KMS-11 (cell line): ENCODE data around the gene TMEM183A.

Source experiments
- H2AFZ ChIP-seq: fragments of 200-600 bp; sonication (generic); 2 replicates; pipeline ENCODE4 v1.6.1; 2016; ENCODE audit warnings: antibody characterized with exemption, mixed run types, low read depth
- H3K27ac ChIP-seq: fragments of 200-600 bp; sonication (generic); 2 replicates; pipeline ENCODE4 v1.6.1; 2016; ENCODE audit warnings: mild to moderate bottlenecking, mixed run types
- H3K27me3 ChIP-seq: fragments of 200-600 bp; sonication (generic); 2 replicates; pipeline ENCODE4 v1.6.1; 2017; ENCODE audit warnings: mild to moderate bottlenecking, low read depth, mixed run types, moderate library complexity; ENCODE audit not compliant: insufficient read depth
- H3K36me3 ChIP-seq: fragments of 200-600 bp; sonication (generic); 2 replicates; pipeline ENCODE4 v1.6.1; 2017; ENCODE audit warnings: mild to moderate bottlenecking, mixed run types; ENCODE audit not compliant: insufficient read depth
- H3K4me1 ChIP-seq: fragments of 200-600 bp; sonication (generic); 2 replicates; pipeline ENCODE4 v1.6.1; 2016; ENCODE audit warnings: mild to moderate bottlenecking, low read depth, mixed run types; ENCODE audit not compliant: poor library complexity, severe bottlenecking
- H3K4me2 ChIP-seq: fragments of 200-600 bp; sonication (generic); 2 replicates; pipeline ENCODE4 v1.7.0; 2016; ENCODE audit warnings: mild to moderate bottlenecking, mixed run types
- H3K4me3 ChIP-seq: fragments of 200-600 bp; sonication (generic); IDR thresholded peaks from 2 replicates; pipeline ENCODE4 v1.6.1; 2017; ENCODE audit warnings: low read depth, low read length, mixed read lengths; ENCODE audit not compliant: insufficient read depth
- H3K79me2 ChIP-seq: fragments of 200-600 bp; sonication (generic); 2 replicates; pipeline ENCODE4 v1.6.1; 2016; ENCODE audit warnings: low read depth, mixed run types; ENCODE audit not compliant: insufficient read depth
- H3K9ac ChIP-seq: fragments of 200-600 bp; sonication (generic); 2 replicates; pipeline ENCODE4 v1.6.1; 2016; ENCODE audit warnings: mild to moderate bottlenecking, mixed run types
- H4K20me1 ChIP-seq: fragments of 200-600 bp; sonication (generic); 2 replicates; pipeline ENCODE4 v1.6.1; 2016; ENCODE audit warnings: mild to moderate bottlenecking, mixed run types; ENCODE audit not compliant: insufficient read depth
- TF ChIP-seq, protein P1 (sequence below): fragments of 200-600 bp; sonication (generic); conservative IDR thresholded peaks from 2 replicates; pipeline ENCODE4 v1.6.1; 2017; ENCODE audit warnings: low read depth, mild to moderate bottlenecking, antibody characterized with exemption, low read length, moderate library complexity, mixed read lengths

The TMEM183A gene

DNA sequence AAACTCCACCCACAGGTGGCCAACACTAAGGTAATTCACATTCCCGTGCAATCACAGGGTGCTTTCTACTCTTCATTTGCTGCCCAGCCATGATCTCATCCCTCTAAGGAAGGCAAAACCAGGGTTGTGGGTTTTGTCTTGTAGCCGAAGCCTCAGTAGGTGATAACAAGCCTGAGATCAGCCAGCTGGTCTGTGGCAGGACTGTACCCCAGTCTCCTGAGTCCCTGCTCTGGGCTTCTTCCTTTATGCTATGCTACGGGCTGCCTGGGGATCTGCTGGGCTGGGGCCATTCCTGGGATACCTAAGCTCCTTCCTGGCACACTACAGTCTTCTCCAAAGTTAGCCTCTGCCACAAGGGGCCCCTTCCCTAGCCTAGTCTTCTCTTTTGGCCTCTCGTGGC, 29.0 kb downstream of the TMEM183A start:
- Histone ChIP-seq H3K4me1 (peaks cover 55% of the 10 kb centered on the region), H3K79me2 (no peaks in the 10 kb centered on the region), H3K36me3 (no peaks in the 10 kb centered on the region), H3K27ac (no peak overlapping the region), H3K9ac (no peak overlapping the region), H3K27me3 (no peaks in the 10 kb centered on the region), H2AFZ (no peak overlapping the region), H4K20me1 (no peaks in the 10 kb centered on the region), H3K4me2 (no peak overlapping the region), H3K4me3 (no peak overlapping the region)
- TF ChIP-seq, protein P1, sequence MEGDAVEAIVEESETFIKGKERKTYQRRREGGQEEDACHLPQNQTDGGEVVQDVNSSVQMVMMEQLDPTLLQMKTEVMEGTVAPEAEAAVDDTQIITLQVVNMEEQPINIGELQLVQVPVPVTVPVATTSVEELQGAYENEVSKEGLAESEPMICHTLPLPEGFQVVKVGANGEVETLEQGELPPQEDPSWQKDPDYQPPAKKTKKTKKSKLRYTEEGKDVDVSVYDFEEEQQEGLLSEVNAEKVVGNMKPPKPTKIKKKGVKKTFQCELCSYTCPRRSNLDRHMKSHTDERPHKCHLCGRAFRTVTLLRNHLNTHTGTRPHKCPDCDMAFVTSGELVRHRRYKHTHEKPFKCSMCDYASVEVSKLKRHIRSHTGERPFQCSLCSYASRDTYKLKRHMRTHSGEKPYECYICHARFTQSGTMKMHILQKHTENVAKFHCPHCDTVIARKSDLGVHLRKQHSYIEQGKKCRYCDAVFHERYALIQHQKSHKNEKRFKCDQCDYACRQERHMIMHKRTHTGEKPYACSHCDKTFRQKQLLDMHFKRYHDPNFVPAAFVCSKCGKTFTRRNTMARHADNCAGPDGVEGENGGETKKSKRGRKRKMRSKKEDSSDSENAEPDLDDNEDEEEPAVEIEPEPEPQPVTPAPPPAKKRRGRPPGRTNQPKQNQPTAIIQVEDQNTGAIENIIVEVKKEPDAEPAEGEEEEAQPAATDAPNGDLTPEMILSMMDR = no peak

DNA sequence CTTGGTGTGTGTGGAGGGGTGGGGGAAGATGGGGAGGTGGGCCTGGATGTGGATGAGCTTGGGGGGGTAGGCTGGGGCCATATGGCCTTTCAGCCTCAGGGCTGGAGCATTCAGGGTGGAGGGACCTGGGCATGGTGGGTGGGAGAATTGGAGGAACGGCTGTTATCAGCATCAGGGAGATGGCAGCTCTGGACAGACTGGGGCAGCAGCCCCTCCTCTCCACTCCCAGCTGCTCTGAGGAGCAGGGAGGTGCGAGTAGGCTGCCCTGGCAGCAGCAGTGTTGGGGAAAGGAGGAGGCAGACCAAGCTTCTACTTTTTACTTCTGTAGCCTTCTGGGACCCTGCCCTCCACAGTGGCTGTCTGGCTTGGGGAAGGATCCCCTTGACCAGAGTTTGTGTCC, 29.4 kb downstream of the TMEM183A start:
- no peaks in the 10 kb centered on the region for H3K36me3 ChIP-seq
- H3K4me2 ChIP-seq = no peak overlapping the region
- peaks cover 59% of the 10 kb centered on the region for H3K4me1 ChIP-seq

DNA sequence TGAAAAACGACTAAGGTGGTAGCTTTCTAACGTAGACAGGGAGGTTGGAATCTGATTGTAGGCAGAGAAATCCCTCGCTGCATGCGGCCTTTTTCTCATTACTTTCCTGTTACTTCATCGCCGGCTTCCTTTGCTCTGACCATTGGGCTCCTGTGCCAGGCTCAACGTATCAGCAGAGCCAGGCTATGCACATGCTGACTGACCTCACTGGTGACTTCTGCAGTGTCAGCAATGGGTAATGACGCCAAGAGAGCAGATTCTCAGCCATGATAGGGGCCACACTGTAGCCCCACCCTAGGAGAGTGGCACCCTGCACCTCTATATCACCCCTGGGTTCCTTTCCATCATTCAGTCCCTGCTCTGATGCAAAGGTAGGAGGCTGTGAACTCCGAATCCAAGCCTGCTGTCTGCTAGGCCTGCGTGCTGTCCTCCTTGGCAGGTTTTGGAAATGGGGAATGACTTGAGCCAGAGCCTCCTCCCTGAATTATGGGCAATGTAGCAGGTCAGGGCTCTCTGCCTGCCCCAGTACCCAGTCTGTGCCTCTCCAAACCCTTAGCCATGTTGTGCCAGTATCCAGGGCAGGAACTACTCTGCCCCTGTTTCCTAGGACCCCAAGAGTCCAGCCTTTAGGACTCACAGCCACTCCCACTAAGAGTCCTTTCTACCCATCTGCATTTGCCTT, 30.5 kb downstream of the TMEM183A start:
- Histone ChIP-seq H3K4me3 (peak overlapping the region; percentile 67), H3K27ac (peak overlapping the region; percentile 3; the same call in 1 of the 2 replicates), H3K9ac (peak overlapping the region; percentile 22; the same call in 1 of the 2 replicates), H3K79me2 (no peaks in the 10 kb centered on the region), H3K4me1 (peaks cover 68% of the 10 kb centered on the region), H3K36me3 (no peaks in the 10 kb centered on the region), H3K4me2 (peak overlapping the region; percentile 84), H2AFZ (peak overlapping the region; percentile 78), H4K20me1 (no peaks in the 10 kb centered on the region), H3K27me3 (no peaks in the 10 kb centered on the region)
- TF ChIP-seq, protein P1 = no peak

More for the DNA sequence above, 29.4 kb downstream of the TMEM183A start:
- TF ChIP-seq, protein P1 = no peak
- no peak overlapping the region for H3K27ac ChIP-seq
- no peak overlapping the region for H2AFZ ChIP-seq
- no peaks in the 10 kb centered on the region for H3K27me3 ChIP-seq
- no peaks in the 10 kb centered on the region for H3K79me2 ChIP-seq
- no peak overlapping the region for H3K9ac ChIP-seq
- H4K20me1 ChIP-seq = no peaks in the 10 kb centered on the region
- no peak overlapping the region for H3K4me3 ChIP-seq

DNA sequence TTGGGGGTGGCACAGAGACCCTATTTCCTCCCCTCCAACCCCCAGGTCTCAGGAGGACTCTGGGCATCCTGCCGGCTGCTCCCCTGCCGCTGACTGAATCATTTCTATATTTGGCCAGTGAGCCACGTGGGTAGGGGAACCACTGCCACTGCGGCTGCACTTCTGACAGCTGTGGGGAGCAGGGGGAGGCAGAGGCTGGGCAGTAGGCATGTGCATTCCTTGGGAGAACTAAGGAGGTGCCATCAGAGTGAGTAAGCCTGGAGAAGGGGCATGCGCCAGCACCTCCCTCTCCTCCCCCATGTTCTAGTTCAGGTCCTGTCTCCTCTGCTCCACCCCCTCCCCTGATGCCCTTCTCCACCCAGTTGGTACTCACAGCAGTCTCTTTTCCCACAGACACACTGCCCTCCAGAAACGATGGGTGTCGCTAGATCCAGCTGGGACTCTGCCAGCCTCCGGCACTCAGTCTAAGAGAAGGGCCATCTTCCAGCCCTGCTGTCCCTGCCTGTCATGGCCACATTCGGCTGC, 31.1 kb downstream of the TMEM183A start:
- TF ChIP-seq, protein P1 = peak; percentile 21; the same call in 1 of the 2 replicates
- Histone ChIP-seq H3K4me2 (peak overlapping the region; percentile 84), H3K79me2 (no peaks in the 10 kb centered on the region), H3K36me3 (no peaks in the 10 kb centered on the region), H3K27me3 (no peaks in the 10 kb centered on the region), H4K20me1 (no peaks in the 10 kb centered on the region), H3K27ac (peak overlapping the region; percentile 3; the same call in 1 of the 2 replicates), H2AFZ (peak overlapping the region; percentile 78), H3K4me1 (peaks cover 67% of the 10 kb centered on the region), H3K9ac (peak overlapping the region; percentile 22; the same call in 1 of the 2 replicates), H3K4me3 (peak overlapping the region; percentile 67)
